Tibial nerve (tissue), 4 donors: ENCODE data around the gene ITGB6. TPM values are rescaled to one million over a fixed set of nuclear protein-coding genes. Genes with fewer than 3 reads are reported as not detected.
"Not testable (repeated sequence)": the region's sequence is repeated elsewhere in the genome, so short reads cannot be mapped to it uniquely, and the experiment has no call there.

Source experiments
- DNase-seq, 2 donors: peaks; one replicate each; pipeline ENCODE4 v3.0.0-alpha.2; 2019; ENCODE audit warnings: low spot score in 2 of 2
- H3K27ac ChIP-seq, 4 donors: fragments of 200-600 bp; sonication (generic) in 3 of 4; one replicate each; pipeline ENCODE4 v1.5.1; 2017 to 2019; ENCODE audit warnings: mild to moderate bottlenecking in 1 of 4
- H3K27me3 ChIP-seq, 2 donors: fragments of 200-600 bp; sonication (generic) in 1 of 2; one replicate each; pipeline versions ENCODE4 v1.5.1 to v1.6.0; 2017 to 2019
- H3K36me3 ChIP-seq, 3 donors: fragments of 200-600 bp; sonication (generic); one replicate each; pipeline ENCODE4 v1.5.1; 2018 to 2019
- H3K4me1 ChIP-seq, 4 donors: fragments of 200-600 bp; sonication (generic) in 3 of 4; one replicate each; pipeline ENCODE4 v1.5.1; 2017 to 2019
- H3K4me3 ChIP-seq, 4 donors: fragments of 200-600 bp; sonication (generic) in 3 of 4; one replicate each; pipeline ENCODE4 v1.5.1; 2017 to 2019; ENCODE audit warnings: mild to moderate bottlenecking in 1 of 4, moderate library complexity in 1 of 4
- H3K9me3 ChIP-seq, 4 donors: fragments of 200-600 bp; sonication (generic) in 3 of 4; one replicate each; pipeline ENCODE4 v1.5.1; 2017 to 2019
- EP300 ChIP-seq, 2 donors: sonication (generic); formaldehyde crosslinking; IDR thresholded peaks; one replicate each; pipeline ENCODE4 v1.6.1; 2017; ENCODE audit warnings: antibody characterized with exemption in 2 of 2, mild to moderate bottlenecking in 1 of 2
- POLR2A ChIP-seq, 2 donors: fragments of 450-650 bp; IDR thresholded peaks; one replicate each; pipeline ENCODE4 v1.6.1; 2017; ENCODE audit warnings: antibody characterized with exemption in 2 of 2, mild to moderate bottlenecking in 2 of 2, moderate library complexity in 2 of 2
- WGBS, 2 donors: methylation state at CpG; one replicate each; pipeline ENCODE4 v1.1.5; 2018; 5-methylcytosine and 5-hydroxymethylcytosine counted together
- total RNA-seq, 4 donors: library from RNA; depleted of rRNA; stranded (reverse); fragments of >200 nt; gene quantifications; one replicate each; pipeline ENCODE4 v1.1.0, GENCODE V29; 2016
- TF ChIP-seq, protein P1 (sequence below), 5 experiments: fragments of 200-600 bp in 3 of 5; fragments of 450-650 bp in 2 of 5; sonication (generic) in 3 of 5; IDR thresholded peaks; one replicate each; pipeline ENCODE4 v1.5.1; 2016 to 2019; ENCODE audit warnings: antibody characterized with exemption in 5 of 5, mild to moderate bottlenecking in 3 of 5, moderate library complexity in 2 of 5

ITGB6 gene
- total RNA-seq, 4 donors from 2014 or later, result not detected

DNA sequence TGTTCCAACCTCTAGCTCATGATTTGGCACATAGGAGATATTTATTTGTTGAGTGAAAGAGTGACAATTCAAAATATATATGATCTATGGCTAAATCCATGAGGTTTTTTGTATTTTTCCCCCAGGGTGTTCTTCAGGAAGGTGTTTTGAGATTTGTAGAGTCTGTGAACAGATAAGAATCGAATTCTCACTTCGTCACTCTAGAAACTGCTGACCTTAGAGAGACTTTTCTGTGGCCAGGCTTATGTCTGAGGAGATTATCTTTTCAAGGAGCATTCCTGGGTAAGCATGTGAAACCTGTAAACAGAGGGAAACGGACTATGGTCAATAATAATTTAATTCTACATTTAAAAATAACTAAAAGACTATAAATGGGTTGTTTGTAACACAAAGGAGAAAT is 849 bp upstream of the ITGB6 start:
- no peak for TF ChIP-seq EP300 (IDR thresholded peaks at IDR 0.05)
- no peak for DNase-seq
- 74 to 82% methylated on average over 3 of the region's 3 CpGs for WGBS, 2 donors
- H3K4me3 ChIP-seq, result no peak overlapping the region
- no peaks in the 10 kb centered on the region for H3K36me3 ChIP-seq
- no peaks in the 10 kb centered on the region for H3K27me3 ChIP-seq
- no peaks in the 10 kb centered on the region for H3K9me3 ChIP-seq
- no peaks in the 10 kb centered on the region for H3K4me1 ChIP-seq
- no peak overlapping the region for H3K27ac ChIP-seq

DNA sequence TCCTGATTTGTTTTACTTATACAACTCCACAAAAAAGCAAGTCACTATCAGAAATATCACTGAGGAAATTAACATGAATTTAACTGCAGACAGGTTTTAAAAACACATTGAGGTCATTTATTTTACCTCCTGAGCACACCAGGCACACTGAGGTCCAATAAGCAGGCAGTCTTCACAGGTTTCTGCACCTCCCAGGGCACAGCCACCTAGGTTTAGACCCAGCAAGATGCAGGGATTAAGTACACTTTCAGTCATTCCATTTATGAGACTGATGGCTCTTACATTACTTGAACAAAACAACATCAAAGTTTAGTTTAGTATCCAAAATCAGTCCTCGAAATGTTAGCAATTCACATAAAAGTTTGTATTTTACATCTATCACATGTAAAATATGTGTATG is 1.0 kb downstream of the ITGB6 start:
- 46 to 90% methylated on average over 1 of the region's 1 CpG for WGBS, 2 donors
- H3K4me3 ChIP-seq, result no peak overlapping the region
- no peak for DNase-seq

DNA sequence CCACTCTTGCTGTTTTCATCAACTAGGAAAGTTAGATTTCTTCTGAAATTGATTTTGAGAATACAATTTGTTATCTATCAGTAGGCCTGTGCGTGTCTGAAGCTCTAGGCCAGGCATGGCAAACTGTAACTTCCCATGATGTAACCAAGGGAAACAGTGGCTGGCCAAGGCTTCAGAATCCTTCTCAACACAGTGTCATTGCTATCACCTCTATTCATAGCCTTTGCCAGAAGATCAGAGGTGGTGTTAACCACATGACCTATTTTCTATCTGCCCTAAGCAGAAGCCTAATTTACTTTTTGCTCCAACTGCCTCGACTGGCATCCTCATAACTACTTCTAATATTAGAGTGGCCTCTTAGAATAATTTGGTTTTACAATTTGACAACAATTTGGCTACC is 2.5 kb downstream of the ITGB6 start:
- H3K27me3 ChIP-seq, result no peaks in the 10 kb centered on the region
- no peaks in the 10 kb centered on the region for H3K4me1 ChIP-seq
- TF ChIP-seq, protein P1, sequence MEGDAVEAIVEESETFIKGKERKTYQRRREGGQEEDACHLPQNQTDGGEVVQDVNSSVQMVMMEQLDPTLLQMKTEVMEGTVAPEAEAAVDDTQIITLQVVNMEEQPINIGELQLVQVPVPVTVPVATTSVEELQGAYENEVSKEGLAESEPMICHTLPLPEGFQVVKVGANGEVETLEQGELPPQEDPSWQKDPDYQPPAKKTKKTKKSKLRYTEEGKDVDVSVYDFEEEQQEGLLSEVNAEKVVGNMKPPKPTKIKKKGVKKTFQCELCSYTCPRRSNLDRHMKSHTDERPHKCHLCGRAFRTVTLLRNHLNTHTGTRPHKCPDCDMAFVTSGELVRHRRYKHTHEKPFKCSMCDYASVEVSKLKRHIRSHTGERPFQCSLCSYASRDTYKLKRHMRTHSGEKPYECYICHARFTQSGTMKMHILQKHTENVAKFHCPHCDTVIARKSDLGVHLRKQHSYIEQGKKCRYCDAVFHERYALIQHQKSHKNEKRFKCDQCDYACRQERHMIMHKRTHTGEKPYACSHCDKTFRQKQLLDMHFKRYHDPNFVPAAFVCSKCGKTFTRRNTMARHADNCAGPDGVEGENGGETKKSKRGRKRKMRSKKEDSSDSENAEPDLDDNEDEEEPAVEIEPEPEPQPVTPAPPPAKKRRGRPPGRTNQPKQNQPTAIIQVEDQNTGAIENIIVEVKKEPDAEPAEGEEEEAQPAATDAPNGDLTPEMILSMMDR (IDR thresholded peaks at IDR 0.05), result no peak
- no peak for TF ChIP-seq EP300 (IDR thresholded peaks at IDR 0.05)
- TF ChIP-seq POLR2A (IDR thresholded peaks at IDR 0.05), result no peak
- no peak overlapping the region for H3K4me3 ChIP-seq
- no peak overlapping the region for H3K27ac ChIP-seq
- no peak for DNase-seq
- no peaks in the 10 kb centered on the region for H3K9me3 ChIP-seq
- WGBS, 2 donors, result 79 to 86% methylated on average over 2 of the region's 2 CpGs
- H3K36me3 ChIP-seq, result no peaks in the 10 kb centered on the region

More for the DNA sequence above, 1.0 kb downstream of the ITGB6 start:
- no peak for TF ChIP-seq EP300 (IDR thresholded peaks at IDR 0.05)
- Histone ChIP-seq H3K36me3 (no peaks in the 10 kb centered on the region), H3K27ac (no peak overlapping the region), H3K9me3 (no peaks in the 10 kb centered on the region), H3K27me3 (no peaks in the 10 kb centered on the region), H3K4me1 (no peaks in the 10 kb centered on the region)

DNA sequence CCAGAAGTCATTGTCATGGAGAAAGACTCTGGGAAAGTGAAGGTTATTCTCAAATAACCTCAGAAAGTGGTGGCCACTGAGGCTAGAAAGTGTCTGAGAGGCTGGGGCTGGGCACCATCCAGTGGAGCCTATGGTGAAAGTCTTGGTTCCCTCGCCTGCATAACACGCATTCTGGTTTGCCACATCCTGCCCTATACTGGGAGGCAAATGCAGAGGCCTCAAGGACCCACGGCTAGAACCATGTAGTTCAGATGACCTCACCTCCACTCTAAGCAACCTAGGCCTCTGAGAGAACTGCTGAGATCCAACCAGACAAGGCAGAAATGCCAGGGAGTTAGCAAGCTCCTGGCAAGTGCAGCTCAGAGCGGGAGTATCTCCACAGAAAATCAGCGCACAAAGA is 5.1 kb downstream of the ITGB6 start:
- Histone ChIP-seq H3K4me3 (no peak overlapping the region), H3K9me3 (no peaks in the 10 kb centered on the region), H3K36me3 (no peaks in the 10 kb centered on the region), H3K4me1 (no peaks in the 10 kb centered on the region), H3K27me3 (no peaks in the 10 kb centered on the region), H3K27ac (no peak overlapping the region)
- TF ChIP-seq, protein P1 (IDR thresholded peaks at IDR 0.05), result no peak
- TF ChIP-seq EP300 (IDR thresholded peaks at IDR 0.05) (no peak), POLR2A (IDR thresholded peaks at IDR 0.05) (no peak)
- DNase-seq, result no peak
- 81 to 90% methylated on average over 5 of the region's 5 CpGs for WGBS, 2 donors

DNA sequence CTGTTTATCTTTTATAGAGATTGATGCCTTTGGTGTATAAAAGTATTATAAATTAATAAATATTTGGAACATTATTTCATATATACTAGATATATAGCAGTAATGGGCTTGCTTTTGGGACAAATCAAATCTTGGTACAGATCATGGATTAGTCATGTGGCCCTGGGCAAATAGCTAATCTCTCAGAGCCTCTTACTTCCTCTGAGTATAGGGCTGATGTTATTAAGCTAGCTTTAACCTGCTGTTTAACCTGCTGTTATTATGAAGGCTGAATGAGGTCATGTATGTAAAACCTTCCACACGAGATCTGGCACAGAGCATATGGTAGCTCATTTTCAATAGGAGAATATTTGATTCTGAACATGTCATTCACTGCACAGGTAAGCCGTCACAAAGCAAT is 5.7 kb downstream of the ITGB6 start:
- H3K4me1 ChIP-seq, result no peaks in the 10 kb centered on the region
- no peak for DNase-seq
- TF ChIP-seq, protein P1 (IDR thresholded peaks at IDR 0.05), result no peak
- TF ChIP-seq EP300 (IDR thresholded peaks at IDR 0.05) (no peak), POLR2A (IDR thresholded peaks at IDR 0.05) (no peak)
- no peak overlapping the region for H3K27ac ChIP-seq
- H3K4me3 ChIP-seq, result no peak overlapping the region
- 87 to 89% methylated on average over 2 of the region's 2 CpGs for WGBS, 2 donors
- H3K9me3 ChIP-seq, result no peaks in the 10 kb centered on the region
- H3K27me3 ChIP-seq, result no peaks in the 10 kb centered on the region
- no peaks in the 10 kb centered on the region for H3K36me3 ChIP-seq

DNA sequence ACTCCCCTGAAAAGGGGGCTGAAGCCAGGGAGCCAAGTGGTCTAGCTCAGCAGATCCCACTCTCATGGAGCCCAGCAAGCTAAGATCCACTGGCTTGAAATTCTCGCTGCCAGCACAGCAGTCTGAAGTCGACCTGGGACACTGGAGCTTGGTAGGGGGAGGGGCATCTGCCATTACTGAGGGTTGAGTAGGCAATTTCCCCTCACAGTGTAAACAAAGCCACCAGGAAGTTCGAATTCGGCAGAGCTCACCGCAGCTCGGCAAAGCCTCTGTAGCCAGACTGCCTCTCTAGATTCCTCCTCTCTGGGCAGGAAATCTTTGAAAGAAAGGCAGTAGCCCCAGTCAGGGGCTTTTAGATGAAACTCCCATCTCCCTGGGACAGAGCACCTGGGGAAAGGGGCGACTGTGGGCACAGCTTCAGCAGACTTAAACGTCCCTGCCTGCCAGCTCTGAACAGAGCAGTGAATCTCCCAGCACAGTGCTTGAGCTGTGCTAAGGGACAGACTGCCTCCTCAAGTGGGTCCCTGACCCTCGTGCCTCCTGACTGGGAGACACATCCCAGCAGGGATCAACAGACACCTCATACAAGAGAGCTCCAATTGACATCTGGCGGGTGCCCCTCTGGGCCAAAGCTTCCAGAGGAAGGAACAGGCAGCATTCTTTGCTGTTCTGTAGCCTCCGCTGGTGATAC is 18.8 kb downstream of the ITGB6 start:
- H3K4me3 ChIP-seq, H3K27ac ChIP-seq, H3K27me3 ChIP-seq, H3K36me3 ChIP-seq, DNase-seq, H3K4me1 ChIP-seq, H3K9me3 ChIP-seq: not testable (repeated sequence)
- 46 to 47% methylated on average over 10 to 11 of the region's 11 CpGs for WGBS, 2 donors

DNA sequence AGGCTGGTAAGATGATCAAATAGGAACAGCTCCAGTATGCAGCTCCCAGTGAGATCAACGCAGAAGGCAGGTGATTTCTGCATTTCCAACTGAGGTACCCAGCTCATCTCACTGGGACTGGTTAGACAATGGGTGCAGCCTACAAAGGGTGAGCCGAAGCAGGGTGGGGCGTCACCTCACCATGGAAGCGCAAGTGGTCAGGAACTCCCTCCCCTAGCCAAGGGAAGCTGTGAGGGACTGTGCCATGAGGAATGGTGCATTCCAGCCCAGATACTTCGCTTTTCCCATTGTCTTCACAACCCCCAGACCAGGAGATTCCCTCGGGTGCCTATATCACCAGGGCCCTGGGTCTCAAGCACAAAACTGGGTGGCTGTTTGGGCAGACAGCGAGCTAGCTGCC is 19.4 kb downstream of the ITGB6 start:
- H3K4me1 ChIP-seq, H3K27ac ChIP-seq, DNase-seq, H3K36me3 ChIP-seq, H3K4me3 ChIP-seq, H3K27me3 ChIP-seq, H3K9me3 ChIP-seq: not testable (repeated sequence)
- 80 to 92% methylated on average over 7 of the region's 7 CpGs for WGBS, 2 donors
